ENCODE measurements around the gene UBFD1. TPM values are rescaled to one million over a fixed set of nuclear protein-coding genes. Genes with fewer than 3 reads are reported as not detected.
A peak's percentile ranks its signal among the peaks of the same experiment; 100 is the strongest.
"Not testable (repeated sequence)": the region's sequence is repeated elsewhere in the genome, so short reads cannot be mapped to it uniquely, and the experiment has no call there.

The UBFD1 gene
- total RNA-seq, result 90.8 and 137 TPM in 2 replicates

- DNase-seq (ENCODE audit: low read depth), result peak; percentile 99
- peak within 1 kb of the TSS; percentile 75 for H3K4me3 ChIP-seq (ENCODE audit: low read depth, low read length)
- peak; percentile 84 for TF ChIP-seq CTCF (IDR thresholded peaks at IDR 0.05; ENCODE audit: insufficient read depth, low read depth, low read length)
Observed at GRCh38 chr16:23556881-23557778, at the start of gene UBFD1, which contains the start of gene EARS2. Gene UBFD1 (plus strand): TSS chr16:23557727. CDS start chr16:23557743, 16 bp downstream. Gene EARS2 (minus strand): TSS chr16:23557350. CDS start chr16:23557343, 7 bp downstream.

- no peak for TF ChIP-seq CTCF (IDR thresholded peaks at IDR 0.05; ENCODE audit: insufficient read depth, low read depth, low read length)
- H3K4me3 ChIP-seq (ENCODE audit: low read depth, low read length), result peak overlapping the region; percentile 61
- peak; percentile 55 for DNase-seq (ENCODE audit: low read depth)
Observed at GRCh38 chr16:23508589-23509440, 48.7 kb upstream of the UBFD1 start.

GRCh38 chr16:23509441-23509754 is 48.1 kb upstream of the UBFD1 start:
- no peak for DNase-seq (ENCODE audit: low read depth)
- H3K4me3 ChIP-seq (ENCODE audit: low read depth, low read length), result peak overlapping the region; percentile 61
- TF ChIP-seq CTCF (IDR thresholded peaks at IDR 0.05; ENCODE audit: insufficient read depth, low read depth, low read length), result no peak

- peak; percentile 76 for DNase-seq (ENCODE audit: low read depth)
- TF ChIP-seq CTCF (IDR thresholded peaks at IDR 0.05; ENCODE audit: insufficient read depth, low read depth, low read length), result no peak
- peak overlapping the region; percentile 61 for H3K4me3 ChIP-seq (ENCODE audit: low read depth, low read length)
Observed at GRCh38 chr16:23509782-23510163, 47.8 kb upstream of the UBFD1 start.

GRCh38 chr16:23510164-23510914 is 47.2 kb upstream of the UBFD1 start, which contains the start of gene GGA2:
Gene GGA2 (minus strand): TSS chr16:23510494. CDS start chr16:23510411, 83 bp downstream.
- peak; percentile 79 for DNase-seq (ENCODE audit: low read depth)
- peak within 1 kb of the TSS; percentile 61 for H3K4me3 ChIP-seq (ENCODE audit: low read depth, low read length)
- TF ChIP-seq CTCF (IDR thresholded peaks at IDR 0.05; ENCODE audit: insufficient read depth, low read depth, low read length), result no peak

GRCh38 chr16:23510915-23511270 is 46.6 kb upstream of the UBFD1 start:
- DNase-seq (ENCODE audit: low read depth), result not testable (repeated sequence)
- peak overlapping the region; percentile 61 for H3K4me3 ChIP-seq (ENCODE audit: low read depth, low read length)
